Lower lobe of right lung (tissue), 2 donors: ENCODE data around the gene CNTF. TPM values are rescaled to one million over a fixed set of nuclear protein-coding genes. Genes with fewer than 3 reads are reported as not detected.

Experiments
- ATAC-seq, 2 donors: fragments of 200-7000 bp; cut with Tn5 transposase; one replicate each; pipeline ENCODE4 v1.9.1; 2020 to 2022; ENCODE audit warnings: mild to moderate bottlenecking in 2 of 2, moderate library complexity in 2 of 2
- DNase-seq: peaks from one replicate; pipeline ENCODE4 v3.0.0-alpha.2; 2020
- H3K27ac ChIP-seq: fragments of 200-600 bp; one replicate; pipeline ENCODE4 v1.8.0; 2022
- H3K27me3 ChIP-seq: fragments of 200-600 bp; one replicate; pipeline ENCODE4 v1.8.0; 2022; ENCODE audit warnings: low read depth
- H3K36me3 ChIP-seq: fragments of 200-600 bp; one replicate; pipeline ENCODE4 v1.8.0; 2022; ENCODE audit warnings: mild to moderate bottlenecking
- H3K4me1 ChIP-seq: fragments of 200-600 bp; one replicate; pipeline ENCODE4 v1.8.0; 2022
- H3K4me3 ChIP-seq: fragments of 200-600 bp; one replicate; pipeline ENCODE4 v1.8.0; 2022; ENCODE audit warnings: mild to moderate bottlenecking
- H3K9me3 ChIP-seq: fragments of 200-600 bp; one replicate; pipeline ENCODE4 v1.8.0; 2022
- intact Hi-C: fragments of 100-400 bp; cut with DNase I; formaldehyde crosslinking; loops from one replicate; pipeline ENCODE4 v1.11.0; 2022
- total RNA-seq: library from RNA; stranded (reverse); fragmentation: NEBNext Ultra II Directional; extraction: Animal tissue kit (Norgen Biotek cat#: 25700); gene quantifications from one replicate; pipeline ENCODE4 v1.2.1, GENCODE V29; 2021
- TF ChIP-seq, protein P1 (sequence below): fragments of 200-600 bp; IDR thresholded peaks from one replicate; pipeline ENCODE4 v1.8.0; 2022; ENCODE audit warnings: antibody characterized with exemption, mild to moderate bottlenecking
- donor health status: DM: no; HTN: yes; CAD: no; lungs with severe emphysema.

CNTF gene
- total RNA-seq, 1 donor from 2014 or later: 1.9 TPM

DNA sequence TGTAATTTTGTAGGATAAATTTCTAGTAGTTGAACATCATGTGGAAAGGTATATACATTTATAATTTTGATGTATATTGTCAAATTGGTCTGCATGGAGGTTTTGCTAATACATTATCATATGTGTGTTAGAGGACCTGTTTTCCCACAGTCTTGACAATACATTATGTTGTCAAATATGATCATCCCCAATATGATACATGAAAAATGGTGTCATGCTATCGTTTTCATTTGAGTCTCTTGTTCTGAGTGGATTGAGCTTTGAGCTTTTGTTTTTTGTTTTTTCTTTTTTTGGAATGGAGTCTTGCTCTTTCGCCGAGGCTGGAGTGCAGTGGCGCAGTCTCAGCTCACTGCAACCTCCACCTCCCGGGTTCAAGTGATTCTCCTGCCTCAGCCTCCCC is 14.1 kb upstream of the CNTF start:
- intact Hi-C loops: no loop called here
- H3K4me1 ChIP-seq: no peaks in the 10 kb centered on the region
- peaks cover 38% of the 10 kb centered on the region for H3K36me3 ChIP-seq
- no peak for ATAC-seq
- H3K27ac ChIP-seq: no peak overlapping the region
- H3K27me3 ChIP-seq: no peaks in the 10 kb centered on the region
- TF ChIP-seq, protein P1, sequence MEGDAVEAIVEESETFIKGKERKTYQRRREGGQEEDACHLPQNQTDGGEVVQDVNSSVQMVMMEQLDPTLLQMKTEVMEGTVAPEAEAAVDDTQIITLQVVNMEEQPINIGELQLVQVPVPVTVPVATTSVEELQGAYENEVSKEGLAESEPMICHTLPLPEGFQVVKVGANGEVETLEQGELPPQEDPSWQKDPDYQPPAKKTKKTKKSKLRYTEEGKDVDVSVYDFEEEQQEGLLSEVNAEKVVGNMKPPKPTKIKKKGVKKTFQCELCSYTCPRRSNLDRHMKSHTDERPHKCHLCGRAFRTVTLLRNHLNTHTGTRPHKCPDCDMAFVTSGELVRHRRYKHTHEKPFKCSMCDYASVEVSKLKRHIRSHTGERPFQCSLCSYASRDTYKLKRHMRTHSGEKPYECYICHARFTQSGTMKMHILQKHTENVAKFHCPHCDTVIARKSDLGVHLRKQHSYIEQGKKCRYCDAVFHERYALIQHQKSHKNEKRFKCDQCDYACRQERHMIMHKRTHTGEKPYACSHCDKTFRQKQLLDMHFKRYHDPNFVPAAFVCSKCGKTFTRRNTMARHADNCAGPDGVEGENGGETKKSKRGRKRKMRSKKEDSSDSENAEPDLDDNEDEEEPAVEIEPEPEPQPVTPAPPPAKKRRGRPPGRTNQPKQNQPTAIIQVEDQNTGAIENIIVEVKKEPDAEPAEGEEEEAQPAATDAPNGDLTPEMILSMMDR: no peak
- no peak for DNase-seq
- no peaks in the 10 kb centered on the region for H3K9me3 ChIP-seq
- no peak overlapping the region for H3K4me3 ChIP-seq

DNA sequence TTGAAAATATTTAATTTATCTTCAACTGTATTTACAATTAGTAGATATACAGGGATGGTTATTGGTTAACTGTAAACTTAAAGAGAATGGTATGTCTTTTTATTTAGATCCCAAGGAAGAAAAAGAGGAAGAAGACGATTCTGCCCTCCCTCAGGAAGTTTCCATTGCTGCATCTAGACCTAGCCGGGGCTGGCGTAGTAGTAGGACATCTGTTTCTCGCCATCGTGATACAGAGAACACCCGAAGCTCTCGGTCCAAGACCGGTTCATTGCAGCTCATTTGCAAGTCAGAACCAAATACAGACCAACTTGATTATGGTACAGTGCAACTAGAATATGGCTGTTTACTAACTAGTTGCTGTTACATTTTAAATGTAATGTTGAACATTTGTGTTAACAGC is 12.7 kb upstream of the CNTF start:
- H3K4me3 ChIP-seq: no peak overlapping the region
- H3K36me3 ChIP-seq: peaks cover 52% of the 10 kb centered on the region
- H3K27ac ChIP-seq: no peak overlapping the region
- no peaks in the 10 kb centered on the region for H3K27me3 ChIP-seq
- no peaks in the 10 kb centered on the region for H3K9me3 ChIP-seq
- TF ChIP-seq, protein P1: no peak
- H3K4me1 ChIP-seq: no peaks in the 10 kb centered on the region
- no peak for DNase-seq
- no peak for ATAC-seq
- intact Hi-C loops: no loop called here

DNA sequence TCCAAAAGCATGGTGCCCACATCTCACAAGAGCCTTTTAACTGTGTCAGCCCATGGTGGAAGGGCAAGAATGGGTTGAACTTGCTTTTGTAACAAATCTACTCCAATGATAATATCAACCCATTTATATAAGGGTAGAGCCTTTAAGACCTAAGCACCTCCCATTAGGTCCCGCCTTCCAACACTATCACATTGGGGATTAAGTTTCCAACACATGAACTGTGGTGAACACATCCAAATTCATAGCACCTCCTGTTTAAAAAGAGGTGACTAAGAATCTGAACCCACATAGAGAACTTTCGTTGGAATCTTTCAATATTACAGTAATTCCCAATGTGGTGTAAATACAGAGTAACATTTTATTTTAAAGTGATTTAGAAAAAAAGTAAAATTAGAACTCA is 9.2 kb upstream of the CNTF start:
- DNase-seq: no peak

DNA sequence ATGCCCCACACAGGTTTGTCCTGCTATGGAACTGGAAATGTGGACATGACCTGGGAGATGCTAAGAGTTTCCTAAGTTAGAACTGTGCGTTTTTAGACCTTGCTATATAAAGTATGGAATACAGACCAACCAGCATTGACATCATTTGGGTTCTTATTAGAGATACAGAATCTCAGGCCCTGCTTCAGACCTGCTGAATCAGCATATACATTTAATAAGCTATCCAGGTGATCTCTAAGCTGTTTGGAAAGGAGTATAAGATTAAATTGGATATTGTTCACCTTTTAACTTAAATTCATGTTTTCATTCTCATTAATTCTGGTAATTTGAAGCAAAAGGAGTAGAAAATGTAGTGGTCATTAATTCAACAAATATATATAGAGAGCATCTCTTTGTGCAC is 6.9 kb upstream of the CNTF start:
- Histone ChIP-seq H3K4me3 (no peak overlapping the region), H3K36me3 (peaks cover 100% of the 10 kb centered on the region), H3K27ac (no peak overlapping the region), H3K9me3 (no peaks in the 10 kb centered on the region), H3K4me1 (no peaks in the 10 kb centered on the region), H3K27me3 (no peaks in the 10 kb centered on the region)
- TF ChIP-seq, protein P1: no peak
- ATAC-seq: no peak
- DNase-seq: no peak
- intact Hi-C loops: no loop called here

More for the DNA sequence above, 9.2 kb upstream of the CNTF start:
- Histone ChIP-seq H3K9me3 (no peaks in the 10 kb centered on the region), H3K4me1 (no peaks in the 10 kb centered on the region), H3K27me3 (no peaks in the 10 kb centered on the region), H3K27ac (no peak overlapping the region), H3K4me3 (no peak overlapping the region), H3K36me3 (peaks cover 87% of the 10 kb centered on the region)
- intact Hi-C loops: no loop called here
- ATAC-seq: no peak
- TF ChIP-seq, protein P1: no peak

DNA sequence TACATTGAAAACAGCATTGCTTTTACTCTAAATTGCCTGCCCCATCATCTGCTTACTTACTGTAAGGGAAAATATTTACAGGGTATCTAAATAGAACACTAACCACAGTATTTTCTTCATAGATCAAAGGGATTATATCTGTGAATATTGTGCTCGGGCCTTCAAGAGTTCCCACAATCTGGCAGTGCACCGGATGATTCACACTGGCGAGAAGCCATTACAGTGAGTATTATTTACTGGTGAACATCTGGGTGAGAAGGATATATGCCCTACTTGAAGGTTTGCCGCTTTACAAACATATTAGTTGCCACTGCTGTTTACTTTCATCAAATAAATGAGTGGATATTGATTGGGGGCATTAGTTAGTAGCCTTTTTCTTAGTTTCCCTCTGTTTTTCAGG is 5.9 kb upstream of the CNTF start:
- no peaks in the 10 kb centered on the region for H3K27me3 ChIP-seq
- peaks cover 100% of the 10 kb centered on the region for H3K36me3 ChIP-seq
- intact Hi-C loops: no loop called here
- TF ChIP-seq, protein P1: no peak
- ATAC-seq: no peak
- no peak for DNase-seq
- no peak overlapping the region for H3K4me3 ChIP-seq
- H3K9me3 ChIP-seq: no peaks in the 10 kb centered on the region
- no peak overlapping the region for H3K27ac ChIP-seq
- H3K4me1 ChIP-seq: no peaks in the 10 kb centered on the region
